OCI-LY3 (cell line): ENCODE measurements around the gene PRKCE.

ENCODE experiments used
- H2AFZ ChIP-seq: fragments of 200-600, 300-600 bp; shearing (Covaris generic); 2 replicates; pipeline ENCODE4 v1.6.0; 2014; ENCODE audit warnings: antibody characterized with exemption, low read depth, low read length
- H3K27ac ChIP-seq: fragments of 200-600, 300-600 bp; sonication (generic); 2 replicates; pipeline ENCODE4 v1.5.1; 2014; ENCODE audit warnings: mild to moderate bottlenecking, low read length, moderate library complexity, mixed read lengths
- H3K27me3 ChIP-seq: fragments of 200-600, 300-600 bp; sonication (generic); 2 replicates; pipeline ENCODE4 v1.6.1; 2014; ENCODE audit warnings: low read depth, low read length, mixed read lengths
- H3K36me3 ChIP-seq: fragments of 200-600, 300-600 bp; sonication (generic); replicated peaks from 2 replicates; pipeline ENCODE3; 2014; ENCODE audit warnings: low read depth, low read length, mixed read lengths
- H3K4me1 ChIP-seq: fragments of 300-600, 200-600 bp; sonication (generic); 2 replicates; pipeline ENCODE4 v1.6.1; 2014; ENCODE audit warnings: low read length, mixed read lengths
- H3K4me2 ChIP-seq: fragments of 200-600, 300-600 bp; sonication (generic); 2 replicates; pipeline ENCODE4 v1.6.1; 2014; ENCODE audit warnings: low read length, mixed read lengths
- H3K4me3 ChIP-seq: fragments of 300-600, 200-600 bp; sonication (generic); 2 replicates; pipeline ENCODE4 v1.5.1; 2014; ENCODE audit warnings: antibody characterized with exemption, mild to moderate bottlenecking, low read length, moderate library complexity
- H3K79me2 ChIP-seq: fragments of 300-600, 200-600 bp; shearing (Covaris generic); 2 replicates; pipeline ENCODE4 v1.6.1; 2014; ENCODE audit warnings: mild to moderate bottlenecking, low read length, mixed read lengths
- H3K9ac ChIP-seq: fragments of 300-600, 200-600 bp; shearing (Covaris generic); 2 replicates; pipeline ENCODE4 v1.6.0; 2014; ENCODE audit warnings: mild to moderate bottlenecking, low read length, moderate library complexity
- H3K9me3 ChIP-seq: fragments of 200-600, 300-600 bp; shearing (Covaris generic); 2 replicates; pipeline ENCODE4 v1.6.1; 2014; ENCODE audit warnings: low read length, mixed read lengths; ENCODE audit not compliant: insufficient read depth
- H4K20me1 ChIP-seq: fragments of 200-600, 300-600 bp; sonication (generic); 2 replicates; pipeline ENCODE4 v1.6.1; 2016; ENCODE audit warnings: low read length, mixed read lengths; ENCODE audit not compliant: insufficient read depth
- EZH2phosphoT487 ChIP-seq: fragments of 200-600 bp; shearing (Covaris generic); IDR thresholded peaks from 2 replicates; pipeline ENCODE4 v1.6.1; 2018; ENCODE audit warnings: antibody characterized with exemption, mixed run types, low read depth
- TF ChIP-seq, protein P1 (sequence below): fragments of 200-600, 300-600 bp; sonication (generic); IDR thresholded peaks from 2 replicates; pipeline ENCODE4 v1.5.1; 2014; ENCODE audit warnings: antibody characterized with exemption, low read length, low read depth

Gene PRKCE

DNA sequence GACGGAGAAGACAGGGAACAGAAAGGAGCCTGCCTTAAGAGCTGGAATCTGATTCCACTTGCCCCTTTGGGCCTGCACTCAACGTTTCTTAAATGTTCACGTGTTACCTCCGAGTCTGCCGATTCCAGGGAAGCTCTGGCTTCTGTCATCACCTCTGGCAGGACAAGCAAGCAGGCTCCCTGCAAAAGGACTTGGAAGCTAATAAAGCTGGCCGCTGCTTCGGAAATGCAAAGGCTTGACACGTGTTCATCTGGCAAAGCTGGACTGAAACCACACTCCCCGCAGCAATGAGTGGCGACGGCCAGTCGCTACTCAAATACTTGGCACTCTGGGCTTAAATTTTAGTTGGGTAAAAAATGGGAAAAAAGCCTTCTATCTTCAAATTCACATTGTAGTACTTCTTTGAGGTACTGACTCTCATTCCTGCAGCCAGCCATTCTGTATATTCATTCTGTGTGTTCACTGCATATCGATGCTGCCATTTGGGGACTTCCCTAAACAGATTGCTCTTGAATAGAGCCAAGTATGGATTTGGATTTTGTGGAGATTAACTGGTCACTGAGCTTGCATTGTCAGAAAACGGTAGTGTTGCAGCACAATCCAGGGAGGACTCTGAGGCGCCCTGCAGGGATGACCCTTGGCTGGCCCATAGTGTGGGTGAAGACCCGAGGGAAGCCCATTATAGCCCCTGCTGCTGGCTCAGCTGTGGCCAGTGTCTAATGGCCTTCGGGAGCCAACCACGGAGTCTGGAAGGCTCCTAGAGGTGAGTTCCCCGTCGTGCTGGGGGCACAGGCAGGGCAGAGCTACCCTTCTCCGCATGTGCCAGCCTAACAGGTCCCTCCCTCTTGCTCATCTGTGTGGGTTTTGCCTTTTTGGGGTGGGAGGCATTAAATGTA, 231.5 kb downstream of the PRKCE start:
- Histone ChIP-seq H3K27me3 (no peaks in the 10 kb centered on the region), H3K9ac (no peak overlapping the region), H3K4me3 (no peak overlapping the region), H3K79me2 (no peaks in the 10 kb centered on the region), H3K36me3 (no peaks in the 10 kb centered on the region), H3K27ac (no peak overlapping the region), H3K9me3 (no peaks in the 10 kb centered on the region), H3K4me1 (peaks cover 10% of the 10 kb centered on the region), H4K20me1 (no peaks in the 10 kb centered on the region), H3K4me2 (no peak overlapping the region), H2AFZ (no peak overlapping the region)
- TF ChIP-seq, protein P1, sequence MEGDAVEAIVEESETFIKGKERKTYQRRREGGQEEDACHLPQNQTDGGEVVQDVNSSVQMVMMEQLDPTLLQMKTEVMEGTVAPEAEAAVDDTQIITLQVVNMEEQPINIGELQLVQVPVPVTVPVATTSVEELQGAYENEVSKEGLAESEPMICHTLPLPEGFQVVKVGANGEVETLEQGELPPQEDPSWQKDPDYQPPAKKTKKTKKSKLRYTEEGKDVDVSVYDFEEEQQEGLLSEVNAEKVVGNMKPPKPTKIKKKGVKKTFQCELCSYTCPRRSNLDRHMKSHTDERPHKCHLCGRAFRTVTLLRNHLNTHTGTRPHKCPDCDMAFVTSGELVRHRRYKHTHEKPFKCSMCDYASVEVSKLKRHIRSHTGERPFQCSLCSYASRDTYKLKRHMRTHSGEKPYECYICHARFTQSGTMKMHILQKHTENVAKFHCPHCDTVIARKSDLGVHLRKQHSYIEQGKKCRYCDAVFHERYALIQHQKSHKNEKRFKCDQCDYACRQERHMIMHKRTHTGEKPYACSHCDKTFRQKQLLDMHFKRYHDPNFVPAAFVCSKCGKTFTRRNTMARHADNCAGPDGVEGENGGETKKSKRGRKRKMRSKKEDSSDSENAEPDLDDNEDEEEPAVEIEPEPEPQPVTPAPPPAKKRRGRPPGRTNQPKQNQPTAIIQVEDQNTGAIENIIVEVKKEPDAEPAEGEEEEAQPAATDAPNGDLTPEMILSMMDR, result no peak
- TF ChIP-seq EZH2phosphoT487, result no peak

DNA sequence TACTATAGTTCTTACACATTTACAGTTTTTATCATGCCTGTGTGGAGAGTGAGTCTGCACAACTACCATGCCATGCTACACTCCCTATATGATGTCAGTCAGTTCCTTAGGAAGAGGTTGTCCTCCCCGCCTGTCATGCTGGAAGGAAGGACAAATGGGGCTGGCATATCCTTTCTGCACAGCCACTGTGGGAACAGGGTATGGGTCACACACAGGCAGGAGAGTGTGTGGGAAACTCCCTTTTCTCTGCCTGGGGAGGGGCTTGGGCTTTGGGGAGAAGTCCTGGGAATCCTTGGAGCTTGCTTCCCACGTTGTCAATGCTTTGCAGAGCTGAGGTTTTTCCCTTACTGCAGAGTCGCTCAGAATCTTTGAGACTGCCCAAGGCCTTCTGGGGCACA, 232.1 kb downstream of the PRKCE start:
- peaks cover 17% of the 10 kb centered on the region for H3K4me1 ChIP-seq
- H3K27me3 ChIP-seq, result no peaks in the 10 kb centered on the region
- no peak overlapping the region for H2AFZ ChIP-seq
- no peak overlapping the region for H3K4me3 ChIP-seq
- H3K9me3 ChIP-seq, result no peaks in the 10 kb centered on the region
- no peaks in the 10 kb centered on the region for H4K20me1 ChIP-seq
- no peak overlapping the region for H3K9ac ChIP-seq
- TF ChIP-seq EZH2phosphoT487, result no peak
- TF ChIP-seq, protein P1, result no peak
- no peaks in the 10 kb centered on the region for H3K36me3 ChIP-seq
- no peak overlapping the region for H3K4me2 ChIP-seq
- no peak overlapping the region for H3K27ac ChIP-seq
- no peaks in the 10 kb centered on the region for H3K79me2 ChIP-seq

DNA sequence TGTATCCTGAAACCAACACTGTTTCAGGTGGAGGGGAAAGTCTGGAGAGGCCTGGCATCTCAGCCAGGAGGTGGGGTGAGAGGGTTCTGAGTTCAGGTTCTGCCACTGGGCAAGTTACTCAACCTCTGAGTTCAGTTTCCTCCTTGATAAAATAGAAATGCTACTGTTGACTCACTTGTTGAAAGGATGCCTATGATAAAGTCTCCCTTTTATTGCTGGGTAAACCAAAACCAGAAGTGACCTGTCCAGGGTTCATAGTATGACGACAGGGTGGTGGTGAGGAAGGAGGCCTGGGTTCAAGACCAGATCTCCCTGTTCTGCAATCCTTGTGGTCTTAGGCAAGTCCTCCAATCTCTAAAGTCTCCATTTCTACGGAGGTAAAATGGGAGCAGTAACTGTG, 232.7 kb downstream of the PRKCE start:
- Histone ChIP-seq H3K4me3 (no peak overlapping the region), H3K9ac (no peak overlapping the region), H2AFZ (no peak overlapping the region), H3K4me1 (peaks cover 22% of the 10 kb centered on the region), H3K27ac (no peak overlapping the region), H4K20me1 (no peaks in the 10 kb centered on the region), H3K9me3 (no peaks in the 10 kb centered on the region), H3K79me2 (no peaks in the 10 kb centered on the region), H3K27me3 (no peaks in the 10 kb centered on the region), H3K36me3 (no peaks in the 10 kb centered on the region), H3K4me2 (no peak overlapping the region)
- TF ChIP-seq, protein P1, result no peak
- TF ChIP-seq EZH2phosphoT487, result no peak

DNA sequence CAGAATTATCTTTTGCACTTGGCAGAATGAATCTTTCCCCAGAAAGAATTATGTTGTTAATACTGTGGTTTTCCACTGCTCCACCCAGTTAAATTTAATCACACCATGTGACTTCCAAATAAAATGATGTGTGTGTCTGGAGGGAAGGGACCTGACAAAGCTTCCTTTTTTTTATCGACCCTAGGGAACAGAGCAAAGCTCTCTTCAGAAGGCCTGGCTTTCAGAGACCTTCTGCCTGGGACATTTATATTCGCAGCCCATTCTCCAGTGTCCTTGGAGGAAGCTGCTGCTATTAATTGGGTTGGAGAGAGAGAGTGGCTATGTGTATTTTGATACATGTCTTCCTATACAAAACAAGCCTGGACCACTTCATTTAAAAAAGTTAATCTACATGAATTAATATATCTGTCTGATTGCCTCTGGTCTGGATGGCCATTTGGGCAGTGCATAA, 233.7 kb downstream of the PRKCE start:
- no peaks in the 10 kb centered on the region for H3K9me3 ChIP-seq
- no peak overlapping the region for H3K4me2 ChIP-seq
- no peak overlapping the region for H2AFZ ChIP-seq
- TF ChIP-seq EZH2phosphoT487, result no peak
- TF ChIP-seq, protein P1, result no peak
- H3K27ac ChIP-seq, result no peak overlapping the region
- H3K27me3 ChIP-seq, result no peaks in the 10 kb centered on the region
- H3K36me3 ChIP-seq, result no peaks in the 10 kb centered on the region
- H3K9ac ChIP-seq, result no peak overlapping the region
- H3K4me3 ChIP-seq, result no peak overlapping the region
- peaks cover 30% of the 10 kb centered on the region for H3K4me1 ChIP-seq
- no peaks in the 10 kb centered on the region for H3K79me2 ChIP-seq
- no peaks in the 10 kb centered on the region for H4K20me1 ChIP-seq
